ENCODE results near the gene NCKAP1.
"Not testable (repeated sequence)": the region's sequence is repeated elsewhere in the genome, so short reads cannot be mapped to it uniquely, and the experiment has no call there.

The NCKAP1 gene

DNA sequence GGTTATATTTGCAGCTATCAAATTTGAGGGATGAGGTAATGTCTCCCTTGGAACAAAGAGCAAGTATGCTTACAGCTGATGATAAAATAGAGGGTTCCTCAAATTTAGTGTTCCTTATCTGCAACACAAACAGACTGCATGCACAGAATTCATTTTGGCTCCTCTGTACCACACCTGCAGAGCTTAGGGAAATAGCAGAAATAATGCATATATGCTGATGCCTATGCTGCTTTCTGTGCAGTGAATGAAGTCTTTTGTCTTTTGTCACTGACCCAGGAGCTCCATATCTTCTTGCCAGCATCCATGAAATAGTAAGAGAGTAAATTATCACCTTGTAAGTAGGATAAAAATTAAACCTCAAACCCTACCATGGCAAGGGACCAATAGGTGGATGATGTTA, 69.8 kb downstream of the NCKAP1 start:
- Histone ChIP-seq H3K4me3 (replicated peaks; ENCODE audit: insufficient read depth, low read length) (no peak overlapping the region), H3K27me3 (ENCODE audit: insufficient read depth, poor library complexity, severe bottlenecking) (no peaks in the 10 kb centered on the region), H3K27ac (replicated peaks) (no peak overlapping the region)
- DNase-seq (ENCODE audit: low read depth in 1 of 2, low spot score in 1 of 2), result no peak
- TF ChIP-seq, protein P1, sequence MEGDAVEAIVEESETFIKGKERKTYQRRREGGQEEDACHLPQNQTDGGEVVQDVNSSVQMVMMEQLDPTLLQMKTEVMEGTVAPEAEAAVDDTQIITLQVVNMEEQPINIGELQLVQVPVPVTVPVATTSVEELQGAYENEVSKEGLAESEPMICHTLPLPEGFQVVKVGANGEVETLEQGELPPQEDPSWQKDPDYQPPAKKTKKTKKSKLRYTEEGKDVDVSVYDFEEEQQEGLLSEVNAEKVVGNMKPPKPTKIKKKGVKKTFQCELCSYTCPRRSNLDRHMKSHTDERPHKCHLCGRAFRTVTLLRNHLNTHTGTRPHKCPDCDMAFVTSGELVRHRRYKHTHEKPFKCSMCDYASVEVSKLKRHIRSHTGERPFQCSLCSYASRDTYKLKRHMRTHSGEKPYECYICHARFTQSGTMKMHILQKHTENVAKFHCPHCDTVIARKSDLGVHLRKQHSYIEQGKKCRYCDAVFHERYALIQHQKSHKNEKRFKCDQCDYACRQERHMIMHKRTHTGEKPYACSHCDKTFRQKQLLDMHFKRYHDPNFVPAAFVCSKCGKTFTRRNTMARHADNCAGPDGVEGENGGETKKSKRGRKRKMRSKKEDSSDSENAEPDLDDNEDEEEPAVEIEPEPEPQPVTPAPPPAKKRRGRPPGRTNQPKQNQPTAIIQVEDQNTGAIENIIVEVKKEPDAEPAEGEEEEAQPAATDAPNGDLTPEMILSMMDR (IDR thresholded peaks at IDR 0.05; ENCODE audit: insufficient read depth, low read length), result no peak
- TF ChIP-seq POLR2AphosphoS5 (IDR thresholded peaks at IDR 0.05; ENCODE audit: low read depth) (no peak), SPI1 (IDR thresholded peaks at IDR 0.05; ENCODE audit: borderline replicate concordance, low read depth) (no peak), REST (IDR thresholded peaks at IDR 0.05; ENCODE audit: insufficient replicate concordance, low read depth) (no peak), GABPA (IDR thresholded peaks at IDR 0.05; ENCODE audit: low read depth) (no peak)

- not testable (repeated sequence) for DNase-seq (ENCODE audit: low read depth in 1 of 2, low spot score in 1 of 2); H3K4me3 ChIP-seq (replicated peaks; ENCODE audit: insufficient read depth, low read length); H3K27ac ChIP-seq (replicated peaks); H3K27me3 ChIP-seq (ENCODE audit: insufficient read depth, poor library complexity, severe bottlenecking)
These were observed 71.9 kb downstream of the NCKAP1 start for GRCh38 chr2:182966356-182966755.

DNA sequence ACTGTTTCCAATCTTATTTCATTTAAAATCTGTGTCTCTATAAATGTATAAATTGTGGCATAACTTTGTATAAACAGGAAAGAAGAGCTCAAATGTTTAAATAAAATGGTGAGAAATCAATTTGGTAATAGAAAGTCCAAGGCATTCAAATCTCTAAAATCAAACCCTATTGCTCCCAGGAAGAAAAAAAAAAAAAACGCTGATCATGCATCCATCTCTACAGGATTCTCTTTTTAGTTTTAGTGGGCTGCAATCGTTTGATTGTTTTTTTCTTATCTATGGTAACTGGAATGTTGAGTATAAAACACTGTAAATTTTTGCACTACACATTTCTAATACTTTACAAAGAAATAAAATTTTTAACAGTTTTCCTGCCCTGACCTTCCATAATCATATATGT, 75.6 kb downstream of the NCKAP1 start:
- TF ChIP-seq REST (IDR thresholded peaks at IDR 0.05; ENCODE audit: insufficient replicate concordance, low read depth), result no peak
- TF ChIP-seq POLR2AphosphoS5 (IDR thresholded peaks at IDR 0.05; ENCODE audit: low read depth), result no peak
- TF ChIP-seq, protein P1 (IDR thresholded peaks at IDR 0.05; ENCODE audit: insufficient read depth, low read length), result no peak
- no peak for TF ChIP-seq GABPA (IDR thresholded peaks at IDR 0.05; ENCODE audit: low read depth)
- no peak for TF ChIP-seq SPI1 (IDR thresholded peaks at IDR 0.05; ENCODE audit: borderline replicate concordance, low read depth)
- no peak overlapping the region for H3K4me3 ChIP-seq (replicated peaks; ENCODE audit: insufficient read depth, low read length)
- H3K27ac ChIP-seq (replicated peaks), result no peak overlapping the region
- no peaks in the 10 kb centered on the region for H3K27me3 ChIP-seq (ENCODE audit: insufficient read depth, poor library complexity, severe bottlenecking)
- no peak for DNase-seq (ENCODE audit: low read depth in 1 of 2, low spot score in 1 of 2)

DNA sequence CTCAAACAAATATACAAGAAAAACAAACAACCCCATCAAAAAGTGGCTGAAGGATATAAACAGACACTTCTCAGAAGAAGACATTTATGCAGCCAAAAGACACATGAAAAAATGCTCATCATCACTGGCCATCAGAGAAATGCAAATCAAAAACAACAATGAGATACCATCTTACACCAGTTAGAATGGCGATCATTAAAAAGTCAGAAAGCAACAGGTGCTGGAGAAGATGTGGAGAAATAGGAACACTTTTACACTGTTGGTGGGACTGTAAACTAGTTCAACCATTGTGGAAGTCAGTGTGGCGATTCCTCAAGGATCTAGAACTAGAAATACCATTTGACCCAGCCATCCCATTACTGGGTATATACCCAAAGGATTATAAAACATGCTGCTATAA, 77.4 kb downstream of the NCKAP1 start:
- not testable (repeated sequence) for H3K27me3 ChIP-seq (ENCODE audit: insufficient read depth, poor library complexity, severe bottlenecking); DNase-seq (ENCODE audit: low read depth in 1 of 2, low spot score in 1 of 2); H3K4me3 ChIP-seq (replicated peaks; ENCODE audit: insufficient read depth, low read length); H3K27ac ChIP-seq (replicated peaks)

- DNase-seq (ENCODE audit: low read depth in 1 of 2, low spot score in 1 of 2), result no peak
- Histone ChIP-seq H3K27ac (replicated peaks) (no peak overlapping the region), H3K4me3 (replicated peaks; ENCODE audit: insufficient read depth, low read length) (no peak overlapping the region), H3K27me3 (ENCODE audit: insufficient read depth, poor library complexity, severe bottlenecking) (no peaks in the 10 kb centered on the region)
- no peak for TF ChIP-seq GABPA (IDR thresholded peaks at IDR 0.05; ENCODE audit: low read depth)
- no peak for TF ChIP-seq REST (IDR thresholded peaks at IDR 0.05; ENCODE audit: insufficient replicate concordance, low read depth)
- no peak for TF ChIP-seq POLR2AphosphoS5 (IDR thresholded peaks at IDR 0.05; ENCODE audit: low read depth)
- TF ChIP-seq SPI1 (IDR thresholded peaks at IDR 0.05; ENCODE audit: borderline replicate concordance, low read depth), result no peak
- TF ChIP-seq, protein P1 (IDR thresholded peaks at IDR 0.05; ENCODE audit: insufficient read depth, low read length), result no peak
These were observed 83.5 kb downstream of the NCKAP1 start for GRCh38 chr2:182954789-182955188.
